ENCODE data around the gene HOXC6. TPM values are rescaled to one million over a fixed set of nuclear protein-coding genes. Genes with fewer than 3 reads are reported as not detected.

The HOXC6 gene
- total and polyA plus RNA-seq, 4 experiments from 2014 or later, result not detected

GRCh38 chr12:54051026-54051842, 23.0 kb downstream of the HOXC6 start:
- ChIA-PET POLR2A (ENCODE audit: partially characterized antibody) (no interaction called here), CTCF (ENCODE audit: partially characterized antibody) (interaction anchor here (0.5 to 1.1 kb wide), 5 partner anchors 18 to 157 kb away, joined by 3 to 4 read pairs (median 3); partner anchors contain the start of gene HOXC5)
- Mint-ChIP-seq H3K27ac (no peak overlapping the region), H3K4me1 (peaks cover 18 to 52% (median 32%) of the 10 kb centered on the region in 4 donors), H3K36me3 (no peaks in the 10 kb centered on the region), H3K9me3 (peaks cover 0 to 7% (median 0%) of the 10 kb centered on the region in 8 donors), H3K4me3 (peak overlapping the region in 1 of 8 donors; percentile 17), H3K27me3 (peaks cover 64 to 69% of the 10 kb centered on the region in 2 donors)
- peaks cover 41% of the 10 kb centered on the region for H3K4me1 ChIP-seq (ENCODE audit: insufficient read depth, low read length)
- no peak overlapping the region for H3K4me3 ChIP-seq (ENCODE audit: low read length in 2 of 2)
- peaks cover 83% of the 10 kb centered on the region for H3K27me3 ChIP-seq (ENCODE audit: insufficient read depth, low read length)
- no peaks in the 10 kb centered on the region for H3K36me3 ChIP-seq (ENCODE audit: insufficient read depth, low read length)
- intact Hi-C loops (cut with micrococcal nuclease), result no loop called here
- DNase-seq, result no peak
- H3K9me3 ChIP-seq (ENCODE audit: control insufficient read depth in 1 of 2, low read length in 2 of 2), result no peaks in the 10 kb centered on the region
- no peak overlapping the region for H3K27ac ChIP-seq (ENCODE audit: low read depth, low read length)

- CTCF ChIA-PET (ENCODE audit: partially characterized antibody), result interaction anchor here (1.3 kb wide), 1 partner anchor 46 kb away, joined by 5 read pairs; no protein-coding TSS in a partner anchor
- POLR2A ChIA-PET (ENCODE audit: partially characterized antibody), result no interaction called here
Measured at GRCh38 chr12:54051874-54052437, 23.7 kb downstream of the HOXC6 start.

GRCh38 chr12:54052438-54053002, 24.3 kb downstream of the HOXC6 start:
- peaks cover 36% of the 10 kb centered on the region for H3K4me1 ChIP-seq (ENCODE audit: insufficient read depth, low read length)
- Mint-ChIP-seq H3K9me3 (peaks cover 0 to 7% (median 0%) of the 10 kb centered on the region in 8 donors), H3K4me1 (peaks cover 14 to 52% (median 29%) of the 10 kb centered on the region in 4 donors), H3K27me3 (peaks cover 64 to 72% of the 10 kb centered on the region in 2 donors), H3K36me3 (no peaks in the 10 kb centered on the region), H3K27ac (peak overlapping the region in 5 of 7 donors; percentile 20 to 71 (median 68)), H3K4me3 (peak overlapping the region; percentile 19 to 81 (median 76))
- intact Hi-C loops (cut with micrococcal nuclease), result no loop called here
- no peak overlapping the region for H3K4me3 ChIP-seq (ENCODE audit: low read length in 2 of 2)
- ChIA-PET POLR2A (ENCODE audit: partially characterized antibody) (no interaction called here), CTCF (ENCODE audit: partially characterized antibody) (interaction anchor here (1.2 to 1.3 kb wide), 2 partner anchors 47 to 149 kb away, joined by 3 to 5 read pairs; no protein-coding TSS in a partner anchor)
- DNase-seq, result no peak
- no peaks in the 10 kb centered on the region for H3K9me3 ChIP-seq (ENCODE audit: control insufficient read depth in 1 of 2, low read length in 2 of 2)
- H3K27ac ChIP-seq (ENCODE audit: low read depth, low read length), result no peak overlapping the region
- peaks cover 70% of the 10 kb centered on the region for H3K27me3 ChIP-seq (ENCODE audit: insufficient read depth, low read length)
- H3K36me3 ChIP-seq (ENCODE audit: insufficient read depth, low read length), result no peaks in the 10 kb centered on the region

More at GRCh38 chr12:54051874-54052437, 23.7 kb downstream of the HOXC6 start:
- Mint-ChIP-seq H3K4me1 (peaks cover 16 to 52% (median 31%) of the 10 kb centered on the region in 4 donors), H3K9me3 (peaks cover 0 to 7% (median 0%) of the 10 kb centered on the region in 8 donors), H3K27me3 (peaks cover 63 to 69% of the 10 kb centered on the region in 2 donors), H3K4me3 (peak overlapping the region in 5 of 8 donors; percentile 10 to 55 (median 37)), H3K27ac (peak overlapping the region in 1 of 7 donors; percentile 20), H3K36me3 (no peaks in the 10 kb centered on the region)
- no peak for DNase-seq
- H3K4me1 ChIP-seq (ENCODE audit: insufficient read depth, low read length), result peaks cover 40% of the 10 kb centered on the region
- H3K9me3 ChIP-seq (ENCODE audit: control insufficient read depth in 1 of 2, low read length in 2 of 2), result no peaks in the 10 kb centered on the region
- no peak overlapping the region for H3K4me3 ChIP-seq (ENCODE audit: low read length in 2 of 2)
- H3K36me3 ChIP-seq (ENCODE audit: insufficient read depth, low read length), result no peaks in the 10 kb centered on the region
- peaks cover 76% of the 10 kb centered on the region for H3K27me3 ChIP-seq (ENCODE audit: insufficient read depth, low read length)
- H3K27ac ChIP-seq (ENCODE audit: low read depth, low read length), result no peak overlapping the region
- intact Hi-C loops (cut with micrococcal nuclease), result no loop called here

GRCh38 chr12:54053003-54053750, 24.9 kb downstream of the HOXC6 start:
- CTCF ChIA-PET (ENCODE audit: partially characterized antibody), result interaction anchor here (0.7 to 1.3 kb wide), 6 partner anchors 12 to 153 kb away, joined by 3 to 7 read pairs (median 4); partner anchors contain the start of gene HOXC5
- Histone ChIP-seq H3K4me1 (ENCODE audit: insufficient read depth, low read length) (peaks cover 36% of the 10 kb centered on the region), H3K27ac (ENCODE audit: low read depth, low read length) (no peak overlapping the region), H3K4me3 (ENCODE audit: low read length in 2 of 2) (peak overlapping the region in 1 of 2 donors; percentile 34), H3K27me3 (ENCODE audit: insufficient read depth, low read length) (peaks cover 64% of the 10 kb centered on the region), H3K9me3 (ENCODE audit: control insufficient read depth in 1 of 2, low read length in 2 of 2) (no peaks in the 10 kb centered on the region), H3K36me3 (ENCODE audit: insufficient read depth, low read length) (no peaks in the 10 kb centered on the region)
- DNase-seq, result no peak
- H3K27ac Mint-ChIP-seq, result peak overlapping the region in 4 of 7 donors; percentile 25 to 71 (median 69)
- POLR2A ChIA-PET (ENCODE audit: partially characterized antibody), result no interaction called here
- H3K9me3 Mint-ChIP-seq, result peaks cover 0 to 7% (median 0%) of the 10 kb centered on the region in 8 donors
- intact Hi-C loops (cut with micrococcal nuclease), result no loop called here
- peak overlapping the region; percentile 71 to 85 (median 80) for H3K4me3 Mint-ChIP-seq
- H3K27me3 Mint-ChIP-seq, result peaks cover 62 to 70% of the 10 kb centered on the region in 2 donors
- H3K4me1 Mint-ChIP-seq, result peaks cover 13 to 46% (median 27%) of the 10 kb centered on the region in 4 donors
- no peaks in the 10 kb centered on the region for H3K36me3 Mint-ChIP-seq

GRCh38 chr12:54053751-54054741, 25.8 kb downstream of the HOXC6 start, which contains the start of gene HOXC4:
HOXC4 (plus strand) TSS chr12:54053835; CDS start chr12:54053923, 88 bp downstream.
- Mint-ChIP-seq H3K27ac (peak within 1 kb of the TSS in 4 of 7 donors; percentile 54 to 71 (median 69)), H3K9me3 (peaks cover 0 to 1% (median 0%) of the 10 kb centered on the region in 8 donors), H3K27me3 (peaks cover 63 to 70% of the 10 kb centered on the region in 2 donors), H3K4me1 (peaks cover 12 to 41% (median 27%) of the 10 kb centered on the region in 4 donors), H3K36me3 (no peaks in the 10 kb centered on the region), H3K4me3 (peak within 1 kb of the TSS; percentile 71 to 85 (median 80))
- no peaks in the 10 kb centered on the region for H3K36me3 ChIP-seq (ENCODE audit: insufficient read depth, low read length)
- no peaks in the 10 kb centered on the region for H3K9me3 ChIP-seq (ENCODE audit: control insufficient read depth in 1 of 2, low read length in 2 of 2)
- CTCF ChIA-PET (ENCODE audit: partially characterized antibody), result interaction anchor here (0.7 to 1.3 kb wide), 5 partner anchors 13 to 152 kb away, joined by 3 to 7 read pairs (median 3); partner anchors contain the start of gene HOXC5
- H3K4me1 ChIP-seq (ENCODE audit: insufficient read depth, low read length), result peaks cover 36% of the 10 kb centered on the region
- H3K4me3 ChIP-seq (ENCODE audit: low read length in 2 of 2), result peak within 1 kb of the TSS in 1 of 2 donors; percentile 34
- H3K27ac ChIP-seq (ENCODE audit: low read depth, low read length), result no peak within 1 kb of the TSS
- POLR2A ChIA-PET (ENCODE audit: partially characterized antibody), result interaction anchor here (0.9 kb wide), 1 partner anchor 13 kb away, joined by 5 read pairs; no protein-coding TSS in a partner anchor
- no peak for DNase-seq
- H3K27me3 ChIP-seq (ENCODE audit: insufficient read depth, low read length), result peaks cover 55% of the 10 kb centered on the region
- intact Hi-C loops (cut with micrococcal nuclease), result no loop called here

Data from CD4-positive, alpha-beta memory T cell (primary cell).